Measurements from ENCODE around the gene UQCC2.

DNA sequence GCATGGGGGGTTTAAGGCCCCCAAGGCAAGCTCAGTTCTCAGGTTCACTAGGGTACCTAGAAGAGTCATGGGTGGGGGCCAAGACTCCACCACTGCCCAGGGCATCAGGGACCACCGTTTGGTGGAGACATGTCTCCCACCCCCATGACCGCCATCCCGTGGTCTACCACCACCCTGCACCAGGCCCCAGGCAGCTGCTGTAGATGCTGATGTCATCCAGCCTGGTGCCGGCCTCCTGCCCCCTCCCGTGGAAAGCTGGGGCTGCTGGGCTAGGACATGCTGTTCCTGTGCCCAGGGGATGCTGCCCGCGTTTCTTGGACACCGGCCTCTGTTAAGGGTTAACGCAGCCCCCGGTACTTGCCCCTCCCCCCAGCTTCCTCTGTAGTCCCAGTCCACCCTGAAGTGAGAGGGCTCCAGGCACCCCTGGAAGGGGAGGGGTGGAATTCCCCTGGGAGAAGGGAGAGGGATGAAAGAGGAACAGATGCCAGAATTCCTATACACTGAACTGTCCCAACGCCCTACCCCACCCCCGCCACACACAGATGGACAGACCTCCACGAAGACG, 34.6 kb upstream of the UQCC2 start:
- TF ChIP-seq EZH2phosphoT487 (IDR thresholded peaks at IDR 0.05; ENCODE audit: insufficient read depth, low read depth) (no peak), EZH2 (IDR thresholded peaks at IDR 0.05; ENCODE audit: insufficient read depth, poor library complexity, severe bottlenecking) (no peak)

Measured in GM23248 (cell line).